GM12873 (cell line): ENCODE results near the gene SHC2.

ENCODE experiments used
- TF ChIP-seq, protein P1 (sequence below): IDR thresholded peaks from 2 replicates; pipeline ENCODE4 v1.5.1; 2012; ENCODE audit warnings: low read depth, mild to moderate bottlenecking, moderate library complexity, low read length, control low read depth; ENCODE audit not compliant: insufficient read depth; ENCODE audit errors: missing control alignments

Gene SHC2

DNA sequence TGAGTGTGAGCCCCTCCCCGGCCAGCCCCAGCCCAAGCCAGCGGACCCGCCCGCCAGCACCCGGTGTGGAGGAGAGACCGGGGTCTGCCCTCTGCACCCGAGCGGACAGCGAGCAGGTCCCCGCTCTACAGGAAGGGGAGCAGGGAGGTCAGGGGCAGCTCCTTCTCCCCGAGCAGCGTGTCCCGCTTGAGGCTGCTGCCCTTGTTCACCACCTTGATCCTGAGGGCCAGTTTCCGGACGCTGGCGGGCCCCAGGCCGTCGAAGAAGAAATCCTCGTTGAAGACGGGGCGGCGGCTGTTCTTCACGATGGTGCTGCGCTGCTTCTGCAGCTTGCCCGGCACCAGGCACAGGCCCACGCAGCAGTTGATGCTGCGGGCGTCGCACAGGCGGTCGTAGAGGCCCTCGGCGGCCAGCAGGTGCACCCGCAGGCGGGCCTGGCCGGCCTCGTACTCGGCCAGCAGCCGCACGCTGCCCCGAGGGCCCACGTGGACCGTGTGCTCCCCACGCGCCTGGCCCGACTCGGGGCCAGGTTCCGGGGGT lies 53.8 kb downstream of the SHC2 start:
- TF ChIP-seq, protein P1, sequence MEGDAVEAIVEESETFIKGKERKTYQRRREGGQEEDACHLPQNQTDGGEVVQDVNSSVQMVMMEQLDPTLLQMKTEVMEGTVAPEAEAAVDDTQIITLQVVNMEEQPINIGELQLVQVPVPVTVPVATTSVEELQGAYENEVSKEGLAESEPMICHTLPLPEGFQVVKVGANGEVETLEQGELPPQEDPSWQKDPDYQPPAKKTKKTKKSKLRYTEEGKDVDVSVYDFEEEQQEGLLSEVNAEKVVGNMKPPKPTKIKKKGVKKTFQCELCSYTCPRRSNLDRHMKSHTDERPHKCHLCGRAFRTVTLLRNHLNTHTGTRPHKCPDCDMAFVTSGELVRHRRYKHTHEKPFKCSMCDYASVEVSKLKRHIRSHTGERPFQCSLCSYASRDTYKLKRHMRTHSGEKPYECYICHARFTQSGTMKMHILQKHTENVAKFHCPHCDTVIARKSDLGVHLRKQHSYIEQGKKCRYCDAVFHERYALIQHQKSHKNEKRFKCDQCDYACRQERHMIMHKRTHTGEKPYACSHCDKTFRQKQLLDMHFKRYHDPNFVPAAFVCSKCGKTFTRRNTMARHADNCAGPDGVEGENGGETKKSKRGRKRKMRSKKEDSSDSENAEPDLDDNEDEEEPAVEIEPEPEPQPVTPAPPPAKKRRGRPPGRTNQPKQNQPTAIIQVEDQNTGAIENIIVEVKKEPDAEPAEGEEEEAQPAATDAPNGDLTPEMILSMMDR, result no peak

DNA sequence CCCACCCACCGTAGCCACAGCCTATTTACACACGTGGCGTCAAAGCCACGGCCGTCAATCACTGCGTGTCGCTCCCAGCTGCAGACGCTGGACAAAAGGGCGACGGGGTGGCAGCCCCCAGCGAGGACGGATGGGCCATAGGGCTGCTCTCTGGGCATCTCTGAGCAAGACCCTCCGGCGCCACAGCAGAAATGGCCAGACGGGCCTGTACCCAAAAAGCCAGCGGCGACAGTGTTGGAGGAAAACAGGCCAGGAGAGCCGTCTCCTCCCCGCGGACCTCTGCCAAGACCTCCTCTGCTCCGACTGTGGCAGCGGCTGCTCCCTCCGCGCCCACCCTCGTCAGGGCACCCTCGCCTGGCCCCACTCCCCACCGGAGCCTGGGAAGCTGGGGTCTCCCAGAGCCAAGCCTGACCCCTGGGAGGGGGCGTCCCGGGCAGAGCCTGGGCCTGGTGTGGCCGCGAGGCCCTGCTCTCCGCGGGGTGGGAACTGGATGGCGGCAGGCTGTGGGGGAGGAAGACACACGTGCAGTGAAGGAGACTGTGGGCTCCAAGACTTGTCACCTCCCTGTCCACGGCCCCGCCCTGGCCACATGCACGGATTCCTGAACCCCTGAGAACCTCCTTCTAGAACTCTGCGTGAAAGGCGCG lies 54.6 kb downstream of the SHC2 start:
- TF ChIP-seq, protein P1, result no peak

DNA sequence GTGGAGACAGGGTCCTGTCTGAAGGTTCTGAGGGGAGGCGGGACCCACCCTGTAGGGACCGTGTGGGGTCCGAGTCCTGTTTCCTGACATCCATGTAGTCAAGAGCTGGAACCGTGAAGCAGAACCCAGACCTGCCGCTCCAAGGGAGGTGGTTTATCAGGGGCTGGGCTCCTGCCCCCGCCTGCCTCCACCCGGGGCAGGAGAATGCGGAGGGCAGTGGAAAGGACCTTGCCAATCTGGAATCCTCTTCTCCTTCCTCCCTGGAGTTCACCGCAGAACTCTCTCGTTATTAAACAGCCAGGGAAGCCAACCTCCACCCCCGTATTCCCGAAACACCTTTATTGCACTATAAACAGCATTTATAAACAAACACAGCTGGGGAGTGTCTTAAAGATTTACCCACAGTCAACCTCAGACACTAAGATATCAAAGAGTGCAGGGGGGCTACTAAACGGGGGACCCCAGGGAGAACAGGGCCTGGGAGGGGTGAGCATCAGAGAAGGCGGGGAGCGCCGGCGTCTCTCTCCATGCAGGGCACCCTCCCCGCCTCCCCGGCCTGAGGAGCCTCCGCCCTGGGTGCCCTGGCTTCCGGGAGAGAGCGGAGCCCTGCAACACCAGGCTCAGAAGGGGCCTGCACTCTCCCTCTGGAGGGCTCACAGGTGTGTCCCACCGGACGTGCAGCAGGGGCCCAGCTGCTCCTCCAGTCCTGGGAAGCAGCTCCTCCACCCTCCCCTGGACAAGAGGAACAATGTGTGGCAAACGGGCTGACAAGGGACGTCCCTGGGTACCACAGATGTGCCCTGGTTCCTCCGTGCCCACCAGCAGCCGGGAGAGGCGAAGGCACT lies 55.5 kb downstream of the SHC2 start:
- TF ChIP-seq, protein P1, result no peak

DNA sequence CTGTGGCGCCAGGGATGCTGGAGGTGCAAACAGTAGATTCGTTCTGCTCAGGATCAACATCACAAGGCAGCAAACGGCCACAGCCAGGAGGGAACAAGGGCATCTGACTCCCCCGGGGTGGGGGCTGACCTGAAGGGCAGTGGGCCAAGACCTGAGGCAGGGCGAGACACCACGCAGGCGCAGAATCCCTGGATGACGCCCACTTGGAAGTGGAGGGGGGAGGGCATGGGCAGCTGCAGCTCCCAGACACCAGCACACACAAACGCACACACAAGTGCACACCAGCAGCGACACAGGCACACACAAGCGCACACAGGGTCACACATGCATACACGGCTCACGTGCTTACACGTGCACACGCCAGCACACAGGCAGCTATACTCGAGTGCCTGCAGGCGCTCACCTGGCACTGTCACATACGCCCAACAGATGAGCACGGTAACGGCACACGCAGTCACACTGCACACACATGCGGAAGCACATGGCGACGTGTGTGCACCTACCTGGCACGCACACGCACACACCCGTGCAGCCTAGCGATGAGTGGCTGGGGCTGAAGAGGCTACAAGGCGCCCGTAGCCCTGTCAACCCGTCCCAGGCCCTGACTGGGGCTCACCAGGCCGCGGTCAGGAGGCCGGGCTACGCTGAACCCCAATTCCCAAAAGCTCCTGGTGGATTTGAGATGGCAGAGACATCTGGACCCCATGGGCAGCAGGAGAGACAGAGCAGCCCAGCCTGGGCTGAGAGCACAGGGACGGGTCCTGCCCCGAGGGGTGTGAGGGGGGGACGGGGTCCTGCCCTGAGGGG lies 57.4 kb downstream of the SHC2 start:
- TF ChIP-seq, protein P1, result no peak

DNA sequence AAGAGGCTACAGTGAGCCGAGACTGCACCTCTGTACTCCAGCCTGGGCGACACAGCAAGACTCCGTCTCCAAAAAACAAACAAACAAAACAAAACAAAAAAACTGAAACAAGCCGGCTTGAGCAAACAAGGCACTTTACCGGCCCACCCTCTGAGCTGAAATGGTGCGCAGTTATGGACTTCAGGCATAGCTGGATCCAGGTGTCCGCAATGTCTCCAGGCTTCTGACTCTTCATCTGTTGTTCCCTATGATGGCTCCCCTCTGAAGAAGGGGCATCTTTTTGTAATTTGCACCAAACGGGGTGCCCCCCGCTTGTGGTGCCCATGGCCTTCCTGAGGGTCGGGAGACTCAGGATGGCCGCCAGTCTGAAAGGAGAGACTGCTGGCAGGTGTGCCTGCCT lies 58.0 kb downstream of the SHC2 start:
- TF ChIP-seq, protein P1, result no peak

DNA sequence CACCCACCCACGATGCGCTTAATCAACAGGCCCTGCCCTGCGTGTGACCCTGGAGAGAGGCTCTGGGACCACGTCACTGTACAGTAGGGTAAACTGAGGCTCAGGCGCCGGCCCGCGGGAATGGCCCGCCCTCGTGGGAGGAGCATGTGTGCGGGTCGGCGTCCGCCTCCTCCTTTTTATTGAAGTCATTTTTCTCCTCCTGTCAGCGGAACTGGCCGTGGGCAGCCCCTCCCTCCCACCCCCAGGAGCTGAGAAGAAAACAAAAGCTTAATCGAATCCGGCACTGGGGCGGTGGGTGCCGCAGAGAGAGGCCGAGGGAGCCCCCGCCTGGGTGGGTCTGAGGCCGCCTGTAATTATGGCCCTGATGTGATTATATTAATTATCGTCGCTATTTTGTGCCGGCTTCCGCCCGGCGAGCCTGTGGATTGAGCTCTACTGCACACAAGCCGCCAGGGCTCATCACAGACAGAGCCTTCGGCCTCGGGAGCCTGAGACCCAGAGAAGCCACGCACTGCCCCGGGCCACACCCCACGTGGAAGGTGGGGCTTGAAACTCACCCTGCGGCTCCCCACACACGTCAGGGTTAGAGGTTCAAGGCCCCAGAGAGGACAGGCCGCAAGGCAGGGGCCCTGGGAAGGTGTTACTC lies 58.8 kb downstream of the SHC2 start:
- TF ChIP-seq, protein P1, result no peak
